Measurements from ENCODE around the gene ELOF1.

- TF ChIP-seq EZH2 (IDR thresholded peaks at IDR 0.05; ENCODE audit: low read depth) = no peak
- no peak for TF ChIP-seq CTCF (conservative IDR thresholded peaks at IDR 0.05)
Measured at GRCh38 chr19:11549386-11549953, 9.6 kb downstream of the ELOF1 start.
